Memory B cell (primary cell): ENCODE results near the gene MAPT.
"Not testable (repeated sequence)": the region's sequence is repeated elsewhere in the genome, so short reads cannot be mapped to it uniquely, and the experiment has no call there.

ENCODE experiments used
- ATAC-seq: fragments of 150-1000 bp; cut with Tn5 transposase; 2 replicates; pipeline ENCODE4 v1.10.0; 2021; ENCODE audit warnings: low read depth, mild to moderate bottlenecking, moderate library complexity
- DNase-seq, 2 donors: peaks; one replicate each; pipeline ENCODE4 v3.0.0; 2022; ENCODE audit warnings: low spot score in 2 of 2
- H3K27ac Mint-ChIP-seq: one replicate; pipeline ENCODE4 v1.8.0; 2022; ENCODE audit warnings: mild to moderate bottlenecking, moderate library complexity, mixed read lengths
- H3K27me3 Mint-ChIP-seq: one replicate; pipeline ENCODE4 v1.8.0; 2022; ENCODE audit warnings: mixed read lengths
- H3K36me3 Mint-ChIP-seq: one replicate; pipeline ENCODE4 v1.8.0; 2022; ENCODE audit warnings: mild to moderate bottlenecking, mixed read lengths
- H3K4me1 Mint-ChIP-seq: one replicate; pipeline ENCODE4 v1.8.0; 2022; ENCODE audit warnings: mixed read lengths
- H3K4me3 Mint-ChIP-seq: one replicate; pipeline ENCODE4 v1.8.0; 2022; ENCODE audit warnings: mild to moderate bottlenecking, moderate library complexity, mixed read lengths
- H3K9me3 Mint-ChIP-seq: one replicate; pipeline ENCODE4 v1.8.0; 2022; ENCODE audit warnings: mixed read lengths

Gene MAPT

DNA sequence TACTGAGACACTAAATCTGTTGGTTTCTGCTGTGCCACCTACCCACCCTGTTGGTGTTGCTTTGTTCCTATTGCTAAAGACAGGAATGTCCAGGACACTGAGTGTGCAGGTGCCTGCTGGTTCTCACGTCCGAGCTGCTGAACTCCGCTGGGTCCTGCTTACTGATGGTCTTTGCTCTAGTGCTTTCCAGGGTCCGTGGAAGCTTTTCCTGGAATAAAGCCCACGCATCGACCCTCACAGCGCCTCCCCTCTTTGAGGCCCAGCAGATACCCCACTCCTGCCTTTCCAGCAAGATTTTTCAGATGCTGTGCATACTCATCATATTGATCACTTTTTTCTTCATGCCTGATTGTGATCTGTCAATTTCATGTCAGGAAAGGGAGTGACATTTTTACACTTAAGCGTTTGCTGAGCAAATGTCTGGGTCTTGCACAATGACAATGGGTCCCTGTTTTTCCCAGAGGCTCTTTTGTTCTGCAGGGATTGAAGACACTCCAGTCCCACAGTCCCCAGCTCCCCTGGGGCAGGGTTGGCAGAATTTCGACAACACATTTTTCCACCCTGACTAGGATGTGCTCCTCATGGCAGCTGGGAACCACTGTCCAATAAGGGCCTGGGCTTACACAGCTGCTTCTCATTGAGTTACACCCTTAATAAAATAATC, 119.3 kb downstream of the MAPT start:
- Mint-ChIP-seq H3K4me3 (no peak overlapping the region), H3K27ac (no peak overlapping the region), H3K4me1 (peaks cover 9% of the 10 kb centered on the region), H3K27me3 (peaks cover 3% of the 10 kb centered on the region), H3K36me3 (no peaks in the 10 kb centered on the region), H3K9me3 (no peaks in the 10 kb centered on the region)
- DNase-seq (no peak), ATAC-seq (no peak)

GRCh38 chr17:46019408-46019925, 125.1 kb downstream of the MAPT start:
- H3K4me3 Mint-ChIP-seq, H3K27me3 Mint-ChIP-seq, H3K36me3 Mint-ChIP-seq, H3K9me3 Mint-ChIP-seq, DNase-seq, ATAC-seq: not testable (repeated sequence)
- peaks cover 29% of the 10 kb centered on the region for H3K4me1 Mint-ChIP-seq
- peak overlapping the region; percentile 99 for H3K27ac Mint-ChIP-seq

DNA sequence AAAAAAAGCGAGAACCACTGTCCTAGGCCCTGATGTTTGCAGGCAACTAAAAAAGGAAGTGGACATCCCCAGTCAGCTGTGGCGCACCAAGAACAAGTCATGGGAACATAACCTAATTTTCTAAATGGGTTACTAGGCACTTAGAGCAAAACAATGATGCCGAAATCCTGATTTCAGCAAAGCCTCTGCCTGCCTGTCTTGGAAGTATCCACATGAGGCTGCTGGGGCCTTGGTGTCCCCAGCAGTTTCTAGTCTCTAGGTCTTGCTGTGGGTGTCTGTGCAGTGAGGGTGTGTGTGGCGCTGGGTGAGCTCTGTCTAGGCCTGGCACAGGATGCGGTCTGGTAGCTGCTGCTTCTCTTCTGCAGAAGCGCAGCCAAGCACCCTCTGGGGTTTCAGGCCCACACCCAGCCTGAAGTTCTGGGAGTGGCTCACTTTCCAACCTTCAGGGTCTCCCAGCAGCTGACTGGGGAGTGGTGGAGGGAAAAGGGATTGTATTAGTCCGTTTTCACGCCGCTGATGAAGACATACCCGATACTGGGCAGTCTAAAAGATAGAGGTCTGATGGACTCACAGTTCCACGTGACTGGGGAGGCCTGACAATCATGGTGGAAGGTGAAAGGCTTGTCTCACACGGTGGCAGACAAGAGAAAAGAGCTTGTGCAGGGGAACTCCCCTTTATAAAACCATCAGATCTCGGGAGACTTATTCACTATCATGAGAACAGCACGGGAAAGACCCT, 125.8 kb downstream of the MAPT start:
- Mint-ChIP-seq H3K4me1 (peaks cover 34% of the 10 kb centered on the region), H3K9me3 (no peaks in the 10 kb centered on the region), H3K36me3 (peaks cover 3% of the 10 kb centered on the region), H3K4me3 (peak overlapping the region; percentile 8), H3K27me3 (no peaks in the 10 kb centered on the region), H3K27ac (peak overlapping the region; percentile 99)
- DNase-seq = peak; percentile 58 to 64
- peak; percentile 94 for ATAC-seq

GRCh38 chr17:46020998-46021397, 126.6 kb downstream of the MAPT start:
- Mint-ChIP-seq H3K4me3 (no peak overlapping the region), H3K27ac (peak overlapping the region; percentile 99), H3K9me3 (no peaks in the 10 kb centered on the region), H3K36me3 (peaks cover 3% of the 10 kb centered on the region), H3K27me3 (no peaks in the 10 kb centered on the region), H3K4me1 (peaks cover 42% of the 10 kb centered on the region)
- ATAC-seq (no peak), DNase-seq (no peak)

GRCh38 chr17:46023366-46023765, 129.0 kb downstream of the MAPT start:
- not testable (repeated sequence) for H3K27me3 Mint-ChIP-seq, ATAC-seq, H3K9me3 Mint-ChIP-seq, H3K36me3 Mint-ChIP-seq, DNase-seq, H3K4me3 Mint-ChIP-seq
- peaks cover 62% of the 10 kb centered on the region for H3K4me1 Mint-ChIP-seq
- H3K27ac Mint-ChIP-seq = peak overlapping the region; percentile 76

- Mint-ChIP-seq H3K4me1 (peaks cover 61% of the 10 kb centered on the region), H3K4me3 (no peak overlapping the region), H3K27me3 (no peaks in the 10 kb centered on the region), H3K9me3 (no peaks in the 10 kb centered on the region), H3K27ac (peak overlapping the region; percentile 76), H3K36me3 (peaks cover 3% of the 10 kb centered on the region)
- ATAC-seq (no peak), DNase-seq (no peak)
Observed at GRCh38 chr17:46023783-46024388, 129.5 kb downstream of the MAPT start.

DNA sequence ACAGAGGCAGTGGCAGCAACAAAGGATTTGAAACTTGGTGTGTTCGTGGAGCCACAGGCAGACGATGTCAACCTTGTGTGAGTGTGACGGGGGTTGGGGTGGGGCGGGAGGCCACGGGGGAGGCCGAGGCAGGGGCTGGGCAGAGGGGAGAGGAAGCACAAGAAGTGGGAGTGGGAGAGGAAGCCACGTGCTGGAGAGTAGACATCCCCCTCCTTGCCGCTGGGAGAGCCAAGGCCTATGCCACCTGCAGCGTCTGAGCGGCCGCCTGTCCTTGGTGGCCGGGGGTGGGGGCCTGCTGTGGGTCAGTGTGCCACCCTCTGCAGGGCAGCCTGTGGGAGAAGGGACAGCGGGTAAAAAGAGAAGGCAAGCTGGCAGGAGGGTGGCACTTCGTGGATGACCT, 130.2 kb downstream of the MAPT start:
- DNase-seq (no peak), ATAC-seq (no peak)
- peaks cover 9% of the 10 kb centered on the region for H3K36me3 Mint-ChIP-seq
- H3K27ac Mint-ChIP-seq = peak overlapping the region; percentile 38
- peaks cover 63% of the 10 kb centered on the region for H3K4me1 Mint-ChIP-seq
- no peaks in the 10 kb centered on the region for H3K9me3 Mint-ChIP-seq
- no peaks in the 10 kb centered on the region for H3K27me3 Mint-ChIP-seq
- H3K4me3 Mint-ChIP-seq = peak overlapping the region; percentile 44

GRCh38 chr17:46025060-46025459, 130.7 kb downstream of the MAPT start:
- peaks cover 60% of the 10 kb centered on the region for H3K4me1 Mint-ChIP-seq
- H3K4me3 Mint-ChIP-seq = no peak overlapping the region
- DNase-seq (no peak), ATAC-seq (no peak)
- H3K27me3 Mint-ChIP-seq = no peaks in the 10 kb centered on the region
- peak overlapping the region; percentile 89 for H3K27ac Mint-ChIP-seq
- peaks cover 12% of the 10 kb centered on the region for H3K36me3 Mint-ChIP-seq
- H3K9me3 Mint-ChIP-seq = no peaks in the 10 kb centered on the region

GRCh38 chr17:46025510-46026165, 131.3 kb downstream of the MAPT start:
- H3K9me3 Mint-ChIP-seq = no peaks in the 10 kb centered on the region
- peak overlapping the region; percentile 43 for H3K4me3 Mint-ChIP-seq
- DNase-seq (no peak), ATAC-seq (peak; percentile 9)
- H3K27me3 Mint-ChIP-seq = no peaks in the 10 kb centered on the region
- peak overlapping the region; percentile 89 for H3K27ac Mint-ChIP-seq
- H3K4me1 Mint-ChIP-seq = peaks cover 59% of the 10 kb centered on the region
- peaks cover 17% of the 10 kb centered on the region for H3K36me3 Mint-ChIP-seq

DNA sequence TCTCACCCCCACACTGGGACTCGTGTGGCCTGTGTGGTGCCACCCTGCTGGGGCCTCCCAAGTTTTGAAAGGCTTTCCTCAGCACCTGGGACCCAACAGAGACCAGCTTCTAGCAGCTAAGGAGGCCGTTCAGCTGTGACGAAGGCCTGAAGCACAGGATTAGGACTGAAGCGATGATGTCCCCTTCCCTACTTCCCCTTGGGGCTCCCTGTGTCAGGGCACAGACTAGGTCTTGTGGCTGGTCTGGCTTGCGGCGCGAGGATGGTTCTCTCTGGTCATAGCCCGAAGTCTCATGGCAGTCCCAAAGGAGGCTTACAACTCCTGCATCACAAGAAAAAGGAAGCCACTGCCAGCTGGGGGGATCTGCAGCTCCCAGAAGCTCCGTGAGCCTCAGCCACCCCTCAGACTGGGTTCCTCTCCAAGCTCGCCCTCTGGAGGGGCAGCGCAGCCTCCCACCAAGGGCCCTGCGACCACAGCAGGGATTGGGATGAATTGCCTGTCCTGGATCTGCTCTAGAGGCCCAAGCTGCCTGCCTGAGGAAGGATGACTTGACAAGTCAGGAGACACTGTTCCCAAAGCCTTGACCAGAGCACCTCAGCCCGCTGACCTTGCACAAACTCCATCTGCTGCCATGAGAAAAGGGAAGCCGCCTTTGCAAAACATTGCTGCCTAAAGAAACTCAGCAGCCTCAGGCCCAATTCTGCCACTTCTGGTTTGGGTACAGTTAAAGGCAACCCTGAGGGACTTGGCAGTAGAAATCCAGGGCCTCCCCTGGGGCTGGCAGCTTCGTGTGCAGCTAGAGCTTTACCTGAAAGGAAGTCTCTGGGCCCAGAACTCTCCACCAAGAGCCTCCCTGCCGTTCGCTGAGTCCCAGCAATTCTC, 132.1 kb downstream of the MAPT start:
- peak in 1 of 2 donors; percentile 20 for DNase-seq
- peaks cover 58% of the 10 kb centered on the region for H3K4me1 Mint-ChIP-seq
- peak; percentile 39 for ATAC-seq
- no peaks in the 10 kb centered on the region for H3K27me3 Mint-ChIP-seq
- H3K36me3 Mint-ChIP-seq = peaks cover 21% of the 10 kb centered on the region
- peak overlapping the region; percentile 42 for H3K4me3 Mint-ChIP-seq
- peak overlapping the region; percentile 89 for H3K27ac Mint-ChIP-seq
- no peaks in the 10 kb centered on the region for H3K9me3 Mint-ChIP-seq

DNA sequence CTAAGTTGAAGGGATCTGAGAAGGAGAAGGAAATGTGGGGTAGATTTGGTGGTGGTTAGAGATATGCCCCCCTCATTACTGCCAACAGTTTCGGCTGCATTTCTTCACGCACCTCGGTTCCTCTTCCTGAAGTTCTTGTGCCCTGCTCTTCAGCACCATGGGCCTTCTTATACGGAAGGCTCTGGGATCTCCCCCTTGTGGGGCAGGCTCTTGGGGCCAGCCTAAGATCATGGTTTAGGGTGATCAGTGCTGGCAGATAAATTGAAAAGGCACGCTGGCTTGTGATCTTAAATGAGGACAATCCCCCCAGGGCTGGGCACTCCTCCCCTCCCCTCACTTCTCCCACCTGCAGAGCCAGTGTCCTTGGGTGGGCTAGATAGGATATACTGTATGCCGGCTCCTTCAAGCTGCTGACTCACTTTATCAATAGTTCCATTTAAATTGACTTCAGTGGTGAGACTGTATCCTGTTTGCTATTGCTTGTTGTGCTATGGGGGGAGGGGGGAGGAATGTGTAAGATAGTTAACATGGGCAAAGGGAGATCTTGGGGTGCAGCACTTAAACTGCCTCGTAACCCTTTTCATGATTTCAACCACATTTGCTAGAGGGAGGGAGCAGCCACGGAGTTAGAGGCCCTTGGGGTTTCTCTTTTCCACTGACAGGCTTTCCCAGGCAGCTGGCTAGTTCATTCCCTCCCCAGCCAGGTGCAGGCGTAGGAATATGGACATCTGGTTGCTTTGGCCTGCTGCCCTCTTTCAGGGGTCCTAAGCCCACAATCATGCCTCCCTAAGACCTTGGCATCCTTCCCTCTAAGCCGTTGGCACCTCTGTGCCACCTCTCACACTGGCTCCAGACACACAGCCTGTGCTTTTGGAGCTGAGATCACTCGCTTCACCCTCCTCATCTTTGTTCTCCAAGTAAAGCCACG, 133.0 kb downstream of the MAPT start:
- Mint-ChIP-seq H3K4me3 (peak overlapping the region; percentile 7), H3K4me1 (peaks cover 58% of the 10 kb centered on the region), H3K9me3 (no peaks in the 10 kb centered on the region), H3K27ac (peak overlapping the region; percentile 89), H3K27me3 (no peaks in the 10 kb centered on the region), H3K36me3 (peaks cover 27% of the 10 kb centered on the region)
- ATAC-seq = no peak
- DNase-seq = no peak

GRCh38 chr17:46027976-46028325, 133.6 kb downstream of the MAPT start:
- H3K36me3 Mint-ChIP-seq = peaks cover 30% of the 10 kb centered on the region
- no peak for ATAC-seq
- peaks cover 54% of the 10 kb centered on the region for H3K4me1 Mint-ChIP-seq
- no peaks in the 10 kb centered on the region for H3K9me3 Mint-ChIP-seq
- peak overlapping the region; percentile 89 for H3K27ac Mint-ChIP-seq
- H3K27me3 Mint-ChIP-seq = no peaks in the 10 kb centered on the region
- DNase-seq = no peak
- H3K4me3 Mint-ChIP-seq = no peak overlapping the region
